Peyer's patch (tissue), 4 donors: Measurements from ENCODE around the gene ADGRL3. TPM values are rescaled to one million over a fixed set of nuclear protein-coding genes. Genes with fewer than 3 reads are reported as not detected.

Source experiments
- DNase-seq, 3 donors: peaks; one replicate each; pipeline ENCODE4 v3.0.0-alpha.2; 2017 to 2019
- H3K27ac ChIP-seq, 4 donors: fragments of 200-600 bp; sonication (generic); one replicate each; pipeline ENCODE4 v1.5.1; 2016 to 2019
- H3K27me3 ChIP-seq, 2 donors: fragments of 200-600 bp; sonication (generic); one replicate each; pipeline ENCODE4 v1.5.1; 2019
- H3K36me3 ChIP-seq, 3 donors: fragments of 200-600 bp; sonication (generic); one replicate each; pipeline ENCODE4 v1.5.1; 2016 to 2019
- H3K4me1 ChIP-seq, 4 donors: fragments of 200-600 bp; sonication (generic); one replicate each; pipeline ENCODE4 v1.5.1; 2016 to 2019
- H3K4me3 ChIP-seq, 4 donors: fragments of 200-600 bp; sonication (generic); 1 replicate in 3 of 4; 2 replicates in 1 of 4; pipeline ENCODE4 v1.5.1; 2016 to 2019; ENCODE audit warnings: mild to moderate bottlenecking in 1 of 4
- H3K9me3 ChIP-seq, 4 donors: fragments of 200-600 bp; sonication (generic); one replicate each; pipeline ENCODE4 v1.5.1; 2016 to 2019; ENCODE audit warnings: mild to moderate bottlenecking in 1 of 4
- CTCF ChIP-seq, 6 experiments: fragments of 450-650 bp in 4 of 6; fragments of 200-600 bp in 2 of 6; sonication (generic) in 1 of 6; IDR thresholded peaks; one replicate each; pipeline ENCODE4 v1.5.1; 2017 to 2019; ENCODE audit warnings: antibody characterized with exemption in 6 of 6, mild to moderate bottlenecking in 3 of 6, moderate library complexity in 1 of 6
- POLR2A ChIP-seq, 2 donors: fragments of 450-650 bp; IDR thresholded peaks; one replicate each; pipeline ENCODE4 v1.5.1; 2017; ENCODE audit warnings: antibody characterized with exemption in 2 of 2, mild to moderate bottlenecking in 2 of 2, moderate library complexity in 2 of 2
- total RNA-seq, 4 donors: library from RNA; depleted of rRNA; stranded (reverse); fragments of >200 nt; gene quantifications; one replicate each; pipeline ENCODE4 v1.1.0, GENCODE V29; 2016

ADGRL3 gene
- total RNA-seq, 4 donors from 2014 or later: 3.7 to 39.6 (median 9.1) TPM

- no peaks in the 10 kb centered on the region for H3K9me3 ChIP-seq
- DNase-seq: no peak
- H3K27me3 ChIP-seq: no peaks in the 10 kb centered on the region
- TF ChIP-seq CTCF (IDR thresholded peaks at IDR 0.05) (no peak), POLR2A (IDR thresholded peaks at IDR 0.05) (no peak)
- H3K27ac ChIP-seq: no peak overlapping the region
- H3K4me3 ChIP-seq: no peak overlapping the region
- no peaks in the 10 kb centered on the region for H3K4me1 ChIP-seq
- H3K36me3 ChIP-seq: no peaks in the 10 kb centered on the region
These were observed 475.3 kb downstream of the ADGRL3 start for GRCh38 chr4:61675464-61675863.

- Histone ChIP-seq H3K27ac (no peak overlapping the region), H3K4me1 (no peaks in the 10 kb centered on the region), H3K4me3 (no peak overlapping the region), H3K9me3 (no peaks in the 10 kb centered on the region), H3K36me3 (no peaks in the 10 kb centered on the region), H3K27me3 (no peaks in the 10 kb centered on the region)
- TF ChIP-seq POLR2A (IDR thresholded peaks at IDR 0.05) (no peak), CTCF (IDR thresholded peaks at IDR 0.05) (no peak)
- DNase-seq: no peak
These were observed 478.2 kb downstream of the ADGRL3 start for GRCh38 chr4:61678297-61678696.

- DNase-seq: no peak
- Histone ChIP-seq H3K4me1 (no peaks in the 10 kb centered on the region), H3K4me3 (no peak overlapping the region), H3K36me3 (no peaks in the 10 kb centered on the region), H3K27me3 (no peaks in the 10 kb centered on the region), H3K9me3 (no peaks in the 10 kb centered on the region), H3K27ac (no peak overlapping the region)
- TF ChIP-seq POLR2A (IDR thresholded peaks at IDR 0.05): no peak
- no peak for TF ChIP-seq CTCF (IDR thresholded peaks at IDR 0.05)
These were observed 493.4 kb downstream of the ADGRL3 start for GRCh38 chr4:61693520-61693919.

GRCh38 chr4:61714387-61714911 is 514.3 kb downstream of the ADGRL3 start:
- Histone ChIP-seq H3K9me3 (no peaks in the 10 kb centered on the region), H3K4me1 (no peaks in the 10 kb centered on the region), H3K4me3 (no peak overlapping the region), H3K27ac (no peak overlapping the region), H3K36me3 (no peaks in the 10 kb centered on the region), H3K27me3 (no peaks in the 10 kb centered on the region)
- DNase-seq: no peak
- TF ChIP-seq POLR2A (IDR thresholded peaks at IDR 0.05) (no peak), CTCF (IDR thresholded peaks at IDR 0.05) (no peak)

GRCh38 chr4:61716426-61716825 is 516.3 kb downstream of the ADGRL3 start:
- no peaks in the 10 kb centered on the region for H3K4me1 ChIP-seq
- H3K27me3 ChIP-seq: no peaks in the 10 kb centered on the region
- H3K36me3 ChIP-seq: no peaks in the 10 kb centered on the region
- no peak overlapping the region for H3K27ac ChIP-seq
- no peak for TF ChIP-seq POLR2A (IDR thresholded peaks at IDR 0.05)
- TF ChIP-seq CTCF (IDR thresholded peaks at IDR 0.05): no peak
- no peak for DNase-seq
- H3K9me3 ChIP-seq: no peaks in the 10 kb centered on the region
- no peak overlapping the region for H3K4me3 ChIP-seq

- H3K27ac ChIP-seq: no peak overlapping the region
- DNase-seq: no peak
- TF ChIP-seq CTCF (IDR thresholded peaks at IDR 0.05) (no peak), POLR2A (IDR thresholded peaks at IDR 0.05) (no peak)
- no peaks in the 10 kb centered on the region for H3K4me1 ChIP-seq
- H3K27me3 ChIP-seq: no peaks in the 10 kb centered on the region
- no peak overlapping the region for H3K4me3 ChIP-seq
- no peaks in the 10 kb centered on the region for H3K36me3 ChIP-seq
- no peaks in the 10 kb centered on the region for H3K9me3 ChIP-seq
These were observed 523.4 kb downstream of the ADGRL3 start for GRCh38 chr4:61723492-61723891.
